Stimulated activated CD8-positive, alpha-beta memory T cell treated with anti-CD3 and anti-CD28 coated beads, Interleukin-15, amount 100 ng/mL, for 48 hours (primary cell): ENCODE measurements around the gene RPP25L.

ENCODE experiments used
- DNase-seq, 2 donors: peaks; one replicate each; pipeline ENCODE4 v3.0.0-alpha.2; 2020; ENCODE audit warnings: low read depth in 2 of 2

Gene RPP25L

GRCh38 chr9:34611251-34611810, 566 bp downstream of the RPP25L start:
- no peak for DNase-seq

DNA sequence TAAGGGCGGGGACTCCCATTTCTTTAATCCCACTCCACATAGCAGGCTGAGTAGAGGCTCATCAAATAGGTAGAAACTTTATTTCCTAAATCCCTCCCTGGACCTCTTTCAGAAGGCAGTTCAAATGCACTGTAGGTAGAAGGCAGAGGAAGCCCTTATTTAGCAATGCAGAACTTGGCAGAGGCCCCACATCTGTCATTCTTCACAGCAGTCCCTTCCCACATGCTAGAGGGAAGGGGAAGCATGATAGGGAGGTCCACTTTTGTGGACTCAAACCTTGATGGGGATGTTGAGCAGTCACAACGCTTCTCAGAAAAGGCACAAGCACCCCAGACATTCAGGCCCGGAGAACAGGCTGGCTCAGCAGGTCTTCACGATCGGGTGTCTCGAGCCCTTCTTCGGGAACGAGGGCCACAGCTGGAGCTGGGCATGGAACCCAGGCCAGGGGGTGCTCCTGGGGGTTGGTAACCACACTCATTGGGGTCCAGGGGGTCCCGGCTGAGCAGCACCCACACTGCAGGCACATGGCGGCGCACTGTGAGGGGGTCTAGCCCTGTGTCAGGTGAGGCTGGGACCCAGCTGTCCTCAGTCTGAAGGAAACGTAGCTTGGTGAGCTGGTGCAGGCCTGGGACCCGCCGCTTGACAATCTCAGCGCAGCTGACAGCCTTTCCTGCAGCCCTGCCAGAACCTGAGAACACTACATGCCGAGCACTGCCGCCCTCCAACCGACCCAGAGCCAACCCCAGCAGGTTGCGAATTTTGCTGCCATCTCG, 1.3 kb downstream of the RPP25L start:
- DNase-seq = no peak

DNA sequence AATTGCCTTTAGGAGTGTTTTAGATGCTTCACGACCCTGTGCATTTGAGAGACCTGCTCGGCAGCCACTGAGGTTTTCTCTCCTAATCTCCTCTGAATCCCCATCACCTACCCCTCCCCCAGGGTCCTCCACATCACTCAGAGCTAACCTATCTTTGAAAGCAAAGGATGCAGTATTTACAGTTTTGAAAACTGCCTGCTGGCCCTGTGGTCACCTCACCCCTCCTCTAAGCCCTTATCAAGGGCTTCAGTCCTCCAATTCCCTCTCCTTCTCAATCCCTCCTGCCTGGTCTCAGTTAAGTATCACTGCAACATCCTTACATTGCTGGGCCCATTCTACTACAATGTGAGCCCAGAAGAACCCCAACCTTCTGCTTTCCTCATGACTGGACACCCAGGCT, 4.6 kb downstream of the RPP25L start:
- DNase-seq = no peak

DNA sequence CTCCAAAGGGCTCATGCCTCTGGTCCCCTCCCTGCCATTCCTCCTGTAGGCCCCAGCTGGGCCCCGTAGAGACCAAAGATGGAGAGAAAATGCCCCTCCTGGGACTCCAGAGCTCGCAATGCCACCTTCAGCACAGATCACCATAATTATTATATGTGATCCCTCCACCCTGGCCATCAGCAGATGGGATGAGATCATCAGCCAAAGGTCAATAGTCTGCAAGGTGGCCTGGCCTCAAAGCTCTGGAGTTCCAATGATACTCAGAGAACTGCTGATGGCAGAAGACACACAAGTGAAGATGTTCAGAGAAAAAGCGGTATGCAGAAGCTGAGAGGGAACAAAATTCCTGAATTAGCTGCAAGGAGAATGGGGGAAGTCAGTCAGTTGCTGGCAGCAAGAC, 5.0 kb downstream of the RPP25L start:
- DNase-seq = no peak

DNA sequence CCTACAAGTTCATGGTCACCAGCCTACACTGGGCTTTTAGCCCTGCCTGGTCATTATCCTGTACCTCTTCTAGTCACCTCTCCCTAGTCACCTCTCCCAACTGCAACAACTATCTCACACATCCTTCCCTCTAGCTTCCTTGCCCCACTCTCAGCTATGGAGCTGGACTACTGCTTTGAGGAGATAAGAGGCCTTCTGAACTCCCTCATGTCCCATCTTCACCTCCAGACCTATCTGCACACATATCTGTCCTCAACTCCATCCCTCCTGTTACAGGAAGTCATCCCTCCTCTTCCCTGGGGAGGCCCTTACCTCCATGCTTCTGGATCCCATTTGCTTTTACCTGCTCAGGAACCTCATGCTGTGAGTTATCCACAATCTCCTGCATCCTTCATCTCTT, 5.7 kb downstream of the RPP25L start:
- DNase-seq = no peak

DNA sequence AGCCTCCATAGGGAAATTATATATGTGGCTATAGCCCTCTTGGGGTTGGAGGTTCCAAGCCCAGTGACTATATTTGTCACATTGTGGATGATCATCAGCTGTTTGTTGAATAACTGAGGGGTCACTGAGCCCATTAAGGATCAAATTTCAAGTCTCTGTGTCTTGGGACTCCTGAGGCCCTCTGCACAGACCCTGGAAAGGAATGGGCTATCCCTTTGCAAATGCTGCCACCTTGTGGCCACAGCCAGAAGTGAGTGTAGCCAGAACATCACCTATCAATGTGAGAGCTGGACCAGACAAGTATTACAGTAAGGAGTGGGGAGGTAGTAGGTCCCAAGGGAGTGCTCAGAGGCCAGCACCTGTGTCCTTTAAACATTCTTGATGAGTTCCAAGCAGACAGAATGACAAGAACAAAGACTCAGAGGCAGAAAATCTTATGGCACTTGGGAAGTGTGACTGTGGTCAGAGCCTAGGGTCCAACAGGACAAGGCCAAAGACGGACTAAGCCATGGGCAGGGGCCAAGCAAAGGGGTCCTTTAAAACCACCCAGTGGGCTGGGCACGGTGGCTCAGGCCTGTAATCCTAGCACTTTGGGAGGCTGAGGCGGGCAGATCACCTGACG, 8.2 kb downstream of the RPP25L start:
- DNase-seq = peak; percentile 54 to 61

- DNase-seq = no peak
Observed at GRCh38 chr9:34601937-34602573, 9.8 kb downstream of the RPP25L start.

DNA sequence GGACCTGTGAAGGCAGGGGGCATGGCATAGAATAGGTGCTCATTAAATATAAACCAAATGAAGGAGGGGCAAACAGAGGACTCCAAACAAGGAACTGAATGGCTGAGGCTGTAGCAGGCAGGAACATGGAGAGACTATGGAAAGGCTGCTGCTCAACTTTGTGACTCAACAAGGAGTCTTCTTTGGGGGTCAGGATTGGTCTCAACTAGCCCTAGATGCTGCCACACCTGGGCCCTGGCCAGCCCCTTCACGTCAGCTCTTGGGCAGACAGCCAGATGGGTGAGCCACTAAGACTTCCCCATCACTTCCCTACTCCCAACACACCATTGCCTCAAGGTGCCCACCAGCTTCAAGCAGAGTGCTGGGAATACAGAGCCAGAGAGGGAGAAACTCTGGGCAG, 11.0 kb downstream of the RPP25L start:
- no peak for DNase-seq

DNA sequence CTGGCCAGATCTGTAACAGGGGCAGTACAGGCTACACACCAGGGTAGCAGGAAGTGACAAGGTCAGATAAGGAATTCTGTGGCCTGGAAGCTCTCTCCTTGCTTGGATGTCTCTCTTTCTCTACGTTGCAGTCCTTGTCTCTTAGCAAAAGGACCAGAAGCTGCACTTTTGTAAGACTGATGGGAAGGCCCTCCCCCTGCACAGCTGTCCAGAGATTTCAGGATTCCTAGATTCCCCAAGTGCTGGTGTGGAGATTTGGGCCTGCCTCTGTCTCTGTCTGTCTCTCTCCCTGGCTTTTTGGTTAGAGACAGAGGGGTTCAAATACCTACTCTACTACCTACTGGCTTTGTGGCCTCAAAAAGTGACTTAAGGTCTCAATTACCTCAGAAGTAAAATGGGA, 12.4 kb downstream of the RPP25L start:
- DNase-seq = no peak

GRCh38 chr9:34594177-34594576, 17.7 kb downstream of the RPP25L start:
- no peak for DNase-seq

GRCh38 chr9:34592895-34593601, 18.8 kb downstream of the RPP25L start:
- DNase-seq = no peak

GRCh38 chr9:34591917-34592866, 19.7 kb downstream of the RPP25L start:
- no peak for DNase-seq

- peak; percentile 64 to 71 for DNase-seq
Observed at GRCh38 chr9:34591248-34591916, 20.5 kb downstream of the RPP25L start.

DNA sequence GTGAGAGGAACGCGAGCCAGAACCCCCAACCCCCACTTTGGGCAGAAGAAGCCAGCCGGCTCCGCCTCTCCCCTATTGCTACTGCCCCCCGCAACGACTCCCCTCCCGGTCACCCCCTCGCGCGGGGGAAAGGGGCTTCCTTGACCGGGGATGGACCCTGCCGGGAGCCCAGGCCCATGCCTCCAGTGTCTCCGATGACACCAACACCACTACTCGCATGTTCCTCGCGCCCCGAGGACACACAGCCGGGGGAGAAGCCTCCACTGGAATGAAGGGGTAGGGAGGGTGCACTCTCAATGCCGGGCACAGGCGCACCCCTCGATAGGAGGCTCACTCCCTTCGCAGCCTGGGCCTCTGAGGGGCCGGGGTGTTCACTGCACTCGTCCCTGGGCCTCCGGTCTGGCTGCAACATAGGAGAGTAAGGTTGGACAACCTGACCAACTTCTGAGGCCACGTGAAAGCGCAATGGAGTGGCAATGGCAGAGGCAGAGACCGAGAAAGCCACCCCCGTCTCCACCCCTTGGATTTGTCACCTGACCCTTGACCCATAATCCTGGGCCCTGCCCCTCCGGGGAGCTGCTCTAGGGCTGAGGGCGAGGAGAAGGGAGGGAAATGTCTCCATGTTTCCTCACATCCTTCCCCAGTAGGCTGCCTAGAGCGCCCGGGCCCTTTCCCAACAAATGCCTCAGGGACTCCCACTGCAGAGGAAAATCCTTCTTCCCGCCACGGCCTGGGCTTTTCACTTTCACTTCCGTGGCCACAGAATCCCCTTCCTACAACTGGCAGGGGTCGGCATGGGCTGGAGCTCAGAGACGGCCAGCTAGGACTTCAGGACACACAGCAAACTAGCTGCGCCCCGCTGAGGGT, 21.3 kb downstream of the RPP25L start:
- DNase-seq = no peak

GRCh38 chr9:34589636-34590380, 22.1 kb downstream of the RPP25L start, which contains the start of gene CNTFR:
Gene CNTFR, minus strand, starts transcription at chr9:34589724. Its CDS starts 20,743 bp downstream, at chr9:34568981.
- DNase-seq = no peak

GRCh38 chr9:34588671-34589635, 22.9 kb downstream of the RPP25L start:
- DNase-seq = no peak

GRCh38 chr9:34587271-34587670, 24.6 kb downstream of the RPP25L start:
- DNase-seq = no peak
